ENCODE results near the gene SPSB2. TPM values are rescaled to one million over a fixed set of nuclear protein-coding genes. Genes with fewer than 3 reads are reported as not detected.
A peak's percentile ranks its signal among the peaks of the same experiment; 100 is the strongest.
"Not testable (repeated sequence)": the region's sequence is repeated elsewhere in the genome, so short reads cannot be mapped to it uniquely, and the experiment has no call there.

The SPSB2 gene
- polyA plus RNA-seq, 1 experiment, result 2.6 TPM

DNA sequence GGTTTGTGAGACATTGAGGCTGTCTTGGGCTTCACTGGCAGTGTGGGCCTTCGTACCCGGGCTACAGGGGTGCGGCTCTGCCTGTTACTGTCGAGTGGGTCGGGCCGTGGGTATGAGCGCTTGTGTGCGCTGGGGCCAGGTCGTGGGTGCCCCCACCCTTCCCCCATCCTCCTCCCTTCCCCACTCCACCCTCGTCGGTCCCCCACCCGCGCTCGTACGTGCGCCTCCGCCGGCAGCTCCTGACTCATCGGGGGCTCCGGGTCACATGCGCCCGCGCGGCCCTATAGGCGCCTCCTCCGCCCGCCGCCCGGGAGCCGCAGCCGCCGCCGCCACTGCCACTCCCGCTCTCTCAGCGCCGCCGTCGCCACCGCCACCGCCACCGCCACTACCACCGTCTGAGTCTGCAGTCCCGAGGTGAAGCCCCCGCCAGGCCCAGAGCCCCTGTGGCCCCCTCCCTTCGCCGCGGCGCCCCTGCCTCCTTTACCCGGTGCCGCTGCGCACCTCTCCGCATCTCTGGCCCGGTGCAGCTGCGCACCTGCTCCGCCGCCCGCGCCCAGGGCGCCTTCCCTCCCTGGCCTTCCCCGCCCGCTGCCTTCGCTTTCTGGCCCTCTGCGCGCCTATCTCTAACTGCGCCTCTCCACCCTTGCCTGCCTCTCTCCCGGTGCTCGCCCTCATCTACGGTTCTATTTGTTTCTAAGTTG, 41.3 kb upstream of the SPSB2 start, which contains the start of gene ENO2:
Gene ENO2 (plus strand): TSS at position 335 of the 701 bp plus-strand sequence. CDS start 1,253 bp downstream, outside the sequence.
- CTCF ChIA-PET, result interaction anchor here (1.2 kb wide), 1 partner anchor 9 kb away, joined by 3 read pairs; no protein-coding TSS in a partner anchor
- peak within 1 kb of the TSS; percentile 72 for H3K4me3 ChIP-seq (ENCODE audit: low read depth, low read length)
- no peaks in the 10 kb centered on the region; the same call in 1 of the 2 replicates for H3K9me3 ChIP-seq (ENCODE audit: control insufficient read depth, insufficient read depth, low read length)
- peak within 1 kb of the TSS; percentile 39 for H3K27ac ChIP-seq (ENCODE audit: low read depth, low read length)
- DNase-seq (ENCODE audit: low read depth, low spot score), result no peak
- TF ChIP-seq, protein P1, sequence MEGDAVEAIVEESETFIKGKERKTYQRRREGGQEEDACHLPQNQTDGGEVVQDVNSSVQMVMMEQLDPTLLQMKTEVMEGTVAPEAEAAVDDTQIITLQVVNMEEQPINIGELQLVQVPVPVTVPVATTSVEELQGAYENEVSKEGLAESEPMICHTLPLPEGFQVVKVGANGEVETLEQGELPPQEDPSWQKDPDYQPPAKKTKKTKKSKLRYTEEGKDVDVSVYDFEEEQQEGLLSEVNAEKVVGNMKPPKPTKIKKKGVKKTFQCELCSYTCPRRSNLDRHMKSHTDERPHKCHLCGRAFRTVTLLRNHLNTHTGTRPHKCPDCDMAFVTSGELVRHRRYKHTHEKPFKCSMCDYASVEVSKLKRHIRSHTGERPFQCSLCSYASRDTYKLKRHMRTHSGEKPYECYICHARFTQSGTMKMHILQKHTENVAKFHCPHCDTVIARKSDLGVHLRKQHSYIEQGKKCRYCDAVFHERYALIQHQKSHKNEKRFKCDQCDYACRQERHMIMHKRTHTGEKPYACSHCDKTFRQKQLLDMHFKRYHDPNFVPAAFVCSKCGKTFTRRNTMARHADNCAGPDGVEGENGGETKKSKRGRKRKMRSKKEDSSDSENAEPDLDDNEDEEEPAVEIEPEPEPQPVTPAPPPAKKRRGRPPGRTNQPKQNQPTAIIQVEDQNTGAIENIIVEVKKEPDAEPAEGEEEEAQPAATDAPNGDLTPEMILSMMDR (IDR thresholded peaks at IDR 0.05; ENCODE audit: low read depth, low read length), result no peak
- POLR2A ChIA-PET, result interaction anchor here (0.6 to 1.2 kb wide), 4 partner anchors 11 to 50 kb away, joined by 4 to 5 read pairs (median 4); no protein-coding TSS in a partner anchor
- no peaks in the 10 kb centered on the region for H3K27me3 ChIP-seq (ENCODE audit: control insufficient read depth, insufficient read depth, low read length)

DNA sequence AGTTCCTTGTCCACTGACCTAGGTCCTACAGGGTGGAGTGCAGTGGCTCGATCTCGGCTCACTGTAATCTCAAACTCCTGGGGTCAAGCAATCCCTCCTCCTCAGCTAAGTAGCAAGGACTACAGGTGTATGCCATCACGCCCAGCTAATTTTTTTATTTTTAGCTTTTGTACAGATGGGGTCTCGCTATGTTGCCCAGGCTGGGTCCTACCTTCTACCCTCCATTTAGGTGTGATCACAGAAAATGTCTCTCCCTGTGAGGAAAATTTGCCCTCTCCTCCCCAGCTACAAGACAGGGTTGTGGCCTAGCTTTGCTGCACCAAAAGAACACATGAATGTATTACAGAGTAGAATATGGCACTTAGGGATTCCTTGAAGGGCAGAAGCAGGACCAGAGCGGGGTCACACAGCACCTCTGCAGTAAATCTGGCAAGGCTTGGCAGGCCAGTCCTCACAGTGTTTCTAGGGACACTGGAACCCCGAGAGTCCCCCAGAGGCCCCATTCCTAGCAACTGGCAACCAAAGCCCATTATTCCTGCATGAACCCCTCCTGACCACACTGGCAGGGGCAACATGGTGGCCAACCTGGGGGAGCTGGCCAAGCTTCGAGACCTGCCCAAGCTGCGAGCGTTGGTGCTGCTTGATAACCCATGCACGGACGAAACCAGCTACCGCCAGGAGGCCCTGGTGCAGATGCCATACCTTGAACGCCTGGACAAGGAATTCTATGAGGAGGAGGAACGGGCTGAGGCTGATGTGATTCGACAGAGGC, 39.2 kb upstream of the SPSB2 start:
- DNase-seq (ENCODE audit: low read depth, low spot score), result no peak
- POLR2A ChIA-PET, result no interaction called here
- no peak overlapping the region for H3K27ac ChIP-seq (ENCODE audit: low read depth, low read length)
- H3K9me3 ChIP-seq (ENCODE audit: control insufficient read depth, insufficient read depth, low read length), result no peaks in the 10 kb centered on the region; the same call in 1 of the 2 replicates
- no peak overlapping the region for H3K4me3 ChIP-seq (ENCODE audit: low read depth, low read length)
- TF ChIP-seq, protein P1 (IDR thresholded peaks at IDR 0.05; ENCODE audit: low read depth, low read length), result no peak
- CTCF ChIA-PET, result interaction anchor here (1.4 to 2.2 kb wide), 2 partner anchors 12 to 40 kb away, joined by 8 to 16 read pairs; partner anchors contain the start of gene SPSB2
- no peaks in the 10 kb centered on the region for H3K27me3 ChIP-seq (ENCODE audit: control insufficient read depth, insufficient read depth, low read length)

DNA sequence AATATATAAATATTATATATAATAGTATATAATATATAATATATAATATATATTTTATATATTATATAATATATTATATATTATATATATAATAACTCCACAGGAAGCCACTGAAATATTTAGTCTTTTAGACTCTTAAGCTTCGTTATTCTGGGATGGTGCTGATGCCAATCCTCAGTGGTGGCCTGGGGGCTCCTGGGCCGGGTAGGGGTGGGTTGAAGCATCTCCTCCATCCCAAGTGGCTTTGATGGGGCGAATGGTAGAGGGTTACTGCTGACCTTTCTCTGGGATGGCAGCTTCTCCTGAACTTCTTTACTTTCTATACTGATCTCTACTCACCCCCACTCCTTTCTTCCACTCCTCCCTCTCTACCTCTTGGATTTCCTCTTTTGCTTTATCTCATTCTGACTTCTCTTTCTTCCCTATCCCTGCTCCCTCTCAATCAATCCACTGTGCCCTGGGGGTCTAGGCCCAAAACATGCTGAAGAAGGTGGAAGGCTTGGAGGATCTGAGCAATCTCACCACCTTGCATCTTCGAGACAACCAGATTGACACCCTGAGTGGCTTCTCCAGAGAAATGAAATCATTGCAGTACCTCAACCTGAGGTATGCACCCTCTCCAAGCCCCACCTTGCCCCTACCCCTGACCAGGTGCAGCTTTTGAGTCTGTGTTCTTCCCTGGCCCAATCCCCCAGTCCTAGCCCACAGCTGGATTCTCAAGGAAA, 36.5 kb upstream of the SPSB2 start:
- POLR2A ChIA-PET, result interaction anchor here (0.6 kb wide), 1 partner anchor 30 kb away, joined by 4 read pairs; no protein-coding TSS in a partner anchor
- Histone ChIP-seq H3K9me3 (ENCODE audit: control insufficient read depth, insufficient read depth, low read length) (no peaks in the 10 kb centered on the region; the same call in 1 of the 2 replicates), H3K27me3 (ENCODE audit: control insufficient read depth, insufficient read depth, low read length) (no peaks in the 10 kb centered on the region), H3K27ac (ENCODE audit: low read depth, low read length) (no peak overlapping the region), H3K4me3 (ENCODE audit: low read depth, low read length) (no peak overlapping the region)
- CTCF ChIA-PET, result interaction anchor here (0.6 to 4.4 kb wide), 4 partner anchors 16 to 84 kb away, joined by 3 to 23 read pairs (median 4); partner anchors contain the start of gene SPSB2
- DNase-seq (ENCODE audit: low read depth, low spot score), result no peak
- TF ChIP-seq, protein P1 (IDR thresholded peaks at IDR 0.05; ENCODE audit: low read depth, low read length), result no peak

DNA sequence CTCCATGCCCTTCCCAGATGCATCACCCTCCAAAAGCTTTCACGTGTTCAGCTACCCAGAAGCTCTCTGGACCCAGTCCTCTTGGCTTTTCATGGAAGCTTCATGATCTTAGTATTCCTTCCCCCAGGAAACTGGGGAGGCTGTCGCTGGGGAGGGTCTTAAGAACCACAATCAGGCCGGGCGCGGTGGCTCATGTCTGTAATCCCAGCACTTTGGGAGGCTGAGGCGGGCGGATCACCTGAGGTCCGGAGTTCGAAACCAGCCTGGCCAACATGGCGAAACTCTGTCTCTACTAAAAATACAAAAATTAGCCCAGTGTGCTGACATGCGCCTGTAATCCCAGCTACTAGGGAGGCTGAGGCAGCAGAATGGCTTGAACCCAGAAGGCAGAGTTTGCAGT, 35.0 kb upstream of the SPSB2 start:
- not testable (repeated sequence) for H3K27ac ChIP-seq (ENCODE audit: low read depth, low read length); DNase-seq (ENCODE audit: low read depth, low spot score); H3K27me3 ChIP-seq (ENCODE audit: control insufficient read depth, insufficient read depth, low read length); H3K4me3 ChIP-seq (ENCODE audit: low read depth, low read length); H3K9me3 ChIP-seq (ENCODE audit: control insufficient read depth, insufficient read depth, low read length)
- ChIA-PET POLR2A (interaction anchor here (0.5 to 1.2 kb wide), 4 partner anchors 17 to 374 kb away, joined by 3 to 5 read pairs (median 4); partner anchors contain the start of genes GAPDH and SPSB2), CTCF (interaction anchor here (1.1 to 4.4 kb wide), 3 partner anchors 17 to 35 kb away, joined by 3 to 23 read pairs (median 4); partner anchors contain the start of gene SPSB2)

Data from AG04450 (cell line).